ENCODE results near the gene AASS.

AASS gene

GRCh38 chr7:122038904-122039303, 105.1 kb downstream of the AASS start:
- DNase-seq (ENCODE audit: low read depth), result no peak

- no peak for DNase-seq (ENCODE audit: low read depth)
Observed at GRCh38 chr7:122038134-122038533, 105.9 kb downstream of the AASS start.

- DNase-seq (ENCODE audit: low read depth), result no peak
Observed at GRCh38 chr7:122035876-122036275, 108.2 kb downstream of the AASS start.

DNA sequence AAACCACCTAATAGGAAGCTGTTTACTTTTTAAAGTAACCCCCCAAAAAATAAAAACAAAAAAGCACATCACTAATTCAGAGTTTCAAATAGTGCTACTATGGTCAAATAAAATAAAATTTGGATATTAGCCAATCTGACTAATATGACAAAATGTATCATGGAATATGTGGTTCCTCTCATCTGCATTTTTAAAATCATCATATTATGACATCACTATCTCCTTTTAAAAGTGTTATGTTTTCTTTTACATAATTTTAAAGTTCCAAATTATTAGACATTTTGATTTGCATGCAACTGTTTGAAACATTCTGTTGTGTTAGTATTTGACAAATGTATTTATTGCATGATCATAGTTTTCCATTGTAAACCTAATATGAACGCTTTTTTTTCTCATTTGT, 110.4 kb downstream of the AASS start:
- no peak for DNase-seq (ENCODE audit: low read depth)

- DNase-seq (ENCODE audit: low read depth), result no peak
Observed at GRCh38 chr7:122027058-122027457, 117.0 kb downstream of the AASS start.
